Activated CD8-positive, alpha-beta T cell treated with anti-CD3 and anti-CD28 coated beads, Interleukin-2, amount 10 ng/mL, durations not matched to agents 7 days and 5 days (primary cell): ENCODE data around the gene USP35. TPM values are rescaled to one million over a fixed set of nuclear protein-coding genes. Genes with fewer than 3 reads are reported as not detected.
"Not testable (repeated sequence)": the region's sequence is repeated elsewhere in the genome, so short reads cannot be mapped to it uniquely, and the experiment has no call there.

Experiments
- ATAC-seq: fragments of 150-1000 bp; cut with Tn5 transposase; one replicate; pipeline ENCODE4 v1.10.0; 2021; ENCODE audit warnings: moderate library complexity
- CTCF ChIA-PET: fragments of 350-600 bp; sonication (Branson Sonifier 250); formaldehyde crosslinking; loops from one replicate; lab custom pipeline; 2021; ENCODE audit warnings: antibody characterized with exemption; lab: Charles Lee
- POLR2A ChIA-PET: fragments of 350-600 bp; sonication (Branson Sonifier 250); formaldehyde crosslinking; loops from one replicate; lab custom pipeline; 2021; ENCODE audit warnings: antibody characterized with exemption; lab: Charles Lee
- DNase-seq: peaks from one replicate; pipeline ENCODE4 v3.0.0-alpha.2; 2020
- H3K27ac Mint-ChIP-seq: one replicate; pipeline ENCODE4 v1.8.0; 2021; ENCODE audit warnings: mild to moderate bottlenecking, mixed read lengths
- H3K27me3 Mint-ChIP-seq: one replicate; pipeline ENCODE4 v1.8.0; 2021; ENCODE audit warnings: low read depth, mixed read lengths
- H3K36me3 Mint-ChIP-seq: one replicate; pipeline ENCODE4 v1.8.0; 2021; ENCODE audit warnings: low read depth, mixed read lengths
- H3K4me1 Mint-ChIP-seq: one replicate; pipeline ENCODE4 v1.8.0; 2021; ENCODE audit warnings: low read depth, mixed read lengths
- H3K4me3 Mint-ChIP-seq: one replicate; pipeline ENCODE4 v1.8.0; 2021; ENCODE audit warnings: mild to moderate bottlenecking, mixed read lengths
- H3K9me3 Mint-ChIP-seq: one replicate; pipeline ENCODE4 v1.8.0; 2022; ENCODE audit warnings: mixed read lengths; ENCODE audit not compliant: insufficient read depth
- total RNA-seq, 2 experiments: library from RNA; stranded (reverse); gene quantifications; one replicate each; pipeline ENCODE4 v1.2.3, GENCODE V29; 2021

USP35 gene
- total RNA-seq, 2 experiments from 2014 or later = 11.9 to 12.8 TPM

- no peaks in the 10 kb centered on the region for H3K27me3 Mint-ChIP-seq
Measured at GRCh38 chr11:78229106-78229505, 40.4 kb downstream of the USP35 start.

GRCh38 chr11:78230161-78230877 is 41.6 kb downstream of the USP35 start:
- ChIA-PET CTCF (no interaction called here), POLR2A (no interaction called here)
- DNase-seq (no peak), ATAC-seq (no peak)
- Mint-ChIP-seq H3K4me3 (no peak overlapping the region), H3K27ac (no peak overlapping the region), H3K9me3 (no peaks in the 10 kb centered on the region), H3K4me1 (peaks cover 39% of the 10 kb centered on the region), H3K27me3 (no peaks in the 10 kb centered on the region), H3K36me3 (peaks cover 3% of the 10 kb centered on the region)

More at GRCh38 chr11:78229106-78229505, 40.4 kb downstream of the USP35 start:
- CTCF ChIA-PET = interaction anchor here (0.9 to 2.7 kb wide), 9 partner anchors 11 to 336 kb away, joined by 3 to 38 read pairs (median 7); partner anchors contain the start of gene GAB2
- no peak for ATAC-seq
- Mint-ChIP-seq H3K27ac (peak overlapping the region; percentile 8), H3K9me3 (no peaks in the 10 kb centered on the region), H3K36me3 (peaks cover 10% of the 10 kb centered on the region), H3K4me3 (no peak overlapping the region), H3K4me1 (peaks cover 46% of the 10 kb centered on the region)
- POLR2A ChIA-PET = interaction anchor here (1.1 kb wide), 1 partner anchor 26 kb away, joined by 3 read pairs; no protein-coding TSS in a partner anchor
- no peak for DNase-seq

GRCh38 chr11:78231962-78232501 is 43.3 kb downstream of the USP35 start:
- H3K9me3 Mint-ChIP-seq = peaks cover 6% of the 10 kb centered on the region
- ATAC-seq = no peak
- peaks cover 33% of the 10 kb centered on the region for H3K4me1 Mint-ChIP-seq
- no peak for DNase-seq
- no peak overlapping the region for H3K4me3 Mint-ChIP-seq
- POLR2A ChIA-PET = no interaction called here
- CTCF ChIA-PET = interaction anchor here (1.1 to 1.2 kb wide), 2 partner anchors 19 to 333 kb away, joined by 3 read pairs; no protein-coding TSS in a partner anchor
- H3K27me3 Mint-ChIP-seq = no peaks in the 10 kb centered on the region
- peaks cover 10% of the 10 kb centered on the region for H3K36me3 Mint-ChIP-seq
- H3K27ac Mint-ChIP-seq = no peak overlapping the region

- H3K4me3 Mint-ChIP-seq, DNase-seq, H3K27ac Mint-ChIP-seq, H3K27me3 Mint-ChIP-seq, H3K9me3 Mint-ChIP-seq, POLR2A ChIA-PET, ATAC-seq: not testable (repeated sequence)
- CTCF ChIA-PET = interaction anchor here (1.2 kb wide), 1 partner anchor 332 kb away, joined by 3 read pairs; no protein-coding TSS in a partner anchor
- H3K4me1 Mint-ChIP-seq = peaks cover 25% of the 10 kb centered on the region
- peaks cover 18% of the 10 kb centered on the region for H3K36me3 Mint-ChIP-seq
Measured at GRCh38 chr11:78233046-78233445, 44.3 kb downstream of the USP35 start.

GRCh38 chr11:78234006-78234405 is 45.3 kb downstream of the USP35 start:
- H3K27ac Mint-ChIP-seq = no peak overlapping the region
- ATAC-seq = no peak
- no peak overlapping the region for H3K4me3 Mint-ChIP-seq
- peaks cover 18% of the 10 kb centered on the region for H3K4me1 Mint-ChIP-seq
- CTCF ChIA-PET = interaction anchor here (0.6 to 1.0 kb wide), 2 partner anchors 219 to 331 kb away, joined by 3 to 4 read pairs; no protein-coding TSS in a partner anchor
- H3K36me3 Mint-ChIP-seq = peaks cover 23% of the 10 kb centered on the region
- no peak for DNase-seq
- H3K9me3 Mint-ChIP-seq = peaks cover 6% of the 10 kb centered on the region
- H3K27me3 Mint-ChIP-seq = no peaks in the 10 kb centered on the region
- POLR2A ChIA-PET = no interaction called here

GRCh38 chr11:78237293-78238046 is 48.8 kb downstream of the USP35 start:
- ChIA-PET CTCF (interaction anchor here (1.0 to 2.5 kb wide), 2 partner anchors 10 to 327 kb away, joined by 3 to 8 read pairs; no protein-coding TSS in a partner anchor), POLR2A (no interaction called here)
- peaks cover 40% of the 10 kb centered on the region for H3K36me3 Mint-ChIP-seq

GRCh38 chr11:78239781-78240180 is 51.1 kb downstream of the USP35 start:
- H3K9me3 Mint-ChIP-seq = peaks cover 19% of the 10 kb centered on the region
- ChIA-PET CTCF (interaction anchor here (1.1 kb wide), 1 partner anchor 12 kb away, joined by 3 read pairs; no protein-coding TSS in a partner anchor), POLR2A (no interaction called here)
- H3K27me3 Mint-ChIP-seq = peaks cover 4% of the 10 kb centered on the region
- H3K36me3 Mint-ChIP-seq = peaks cover 40% of the 10 kb centered on the region
- DNase-seq = no peak
- H3K4me3 Mint-ChIP-seq = no peak overlapping the region
- peaks cover 6% of the 10 kb centered on the region for H3K4me1 Mint-ChIP-seq
- ATAC-seq = no peak
- H3K27ac Mint-ChIP-seq = no peak overlapping the region

More at GRCh38 chr11:78237293-78238046, 48.8 kb downstream of the USP35 start:
- DNase-seq (no peak), ATAC-seq (no peak)
- Mint-ChIP-seq H3K4me1 (no peaks in the 10 kb centered on the region), H3K4me3 (no peak overlapping the region), H3K9me3 (peaks cover 19% of the 10 kb centered on the region), H3K27me3 (peaks cover 4% of the 10 kb centered on the region), H3K27ac (no peak overlapping the region)

GRCh38 chr11:78241475-78241874 is 52.8 kb downstream of the USP35 start:
- ChIA-PET POLR2A (no interaction called here), CTCF (no interaction called here)
- H3K36me3 Mint-ChIP-seq = peaks cover 37% of the 10 kb centered on the region
- H3K4me3 Mint-ChIP-seq = no peak overlapping the region
- ATAC-seq (no peak), DNase-seq (no peak)
- H3K4me1 Mint-ChIP-seq = peaks cover 9% of the 10 kb centered on the region
- peaks cover 5% of the 10 kb centered on the region for H3K27me3 Mint-ChIP-seq
- peaks cover 18% of the 10 kb centered on the region for H3K9me3 Mint-ChIP-seq
- H3K27ac Mint-ChIP-seq = no peak overlapping the region

- Mint-ChIP-seq H3K4me1 (peaks cover 9% of the 10 kb centered on the region), H3K4me3 (no peak overlapping the region), H3K27ac (no peak overlapping the region), H3K36me3 (peaks cover 31% of the 10 kb centered on the region), H3K9me3 (peaks cover 13% of the 10 kb centered on the region), H3K27me3 (peaks cover 5% of the 10 kb centered on the region)
- ChIA-PET POLR2A (interaction anchor here (0.6 kb wide), 1 partner anchor 18 kb away, joined by 4 read pairs; no protein-coding TSS in a partner anchor), CTCF (no interaction called here)
- DNase-seq (no peak), ATAC-seq (no peak)
Measured at GRCh38 chr11:78244080-78244479, 55.4 kb downstream of the USP35 start.

GRCh38 chr11:78244546-78245255 is 56.0 kb downstream of the USP35 start:
- H3K36me3 Mint-ChIP-seq = peaks cover 31% of the 10 kb centered on the region
- ATAC-seq (no peak), DNase-seq (no peak)
- peaks cover 5% of the 10 kb centered on the region for H3K27me3 Mint-ChIP-seq
- no peak overlapping the region for H3K4me3 Mint-ChIP-seq
- peaks cover 13% of the 10 kb centered on the region for H3K9me3 Mint-ChIP-seq
- H3K4me1 Mint-ChIP-seq = peaks cover 9% of the 10 kb centered on the region
- H3K27ac Mint-ChIP-seq = no peak overlapping the region
- ChIA-PET CTCF (no interaction called here), POLR2A (interaction anchor here (0.6 kb wide), 1 partner anchor 17 kb away, joined by 4 read pairs; no protein-coding TSS in a partner anchor)

GRCh38 chr11:78248191-78248590 is 59.5 kb downstream of the USP35 start:
- Mint-ChIP-seq H3K9me3 (no peaks in the 10 kb centered on the region), H3K27ac (no peak overlapping the region), H3K4me3 (no peak overlapping the region), H3K4me1 (peaks cover 17% of the 10 kb centered on the region), H3K27me3 (peaks cover 2% of the 10 kb centered on the region), H3K36me3 (peaks cover 15% of the 10 kb centered on the region)
- ChIA-PET CTCF (interaction anchor here (1.5 kb wide), 1 partner anchor 20 kb away, joined by 6 read pairs; no protein-coding TSS in a partner anchor), POLR2A (no interaction called here)
- ATAC-seq (no peak), DNase-seq (no peak)
